Trophoblast cell (in vitro differentiated cells and primary cell): ENCODE measurements around the gene CCL16.

Source experiments
- DNase-seq, 2 donors: peaks; one replicate each; pipeline ENCODE4 v3.0.0-alpha.2; 2016
- H2AFZ ChIP-seq: 2 replicates; pipeline ENCODE4 v1.6.1; 2013; ENCODE audit warnings: low read length, moderate library complexity, mild to moderate bottlenecking; ENCODE audit not compliant: insufficient read depth, poor library complexity
- H2AK5ac ChIP-seq: 2 replicates; pipeline ENCODE4 v1.6.1; 2013; ENCODE audit warnings: mild to moderate bottlenecking, low read length
- H2BK120ac ChIP-seq: 2 replicates; pipeline ENCODE4 v1.6.1; 2013; ENCODE audit warnings: low read length, mild to moderate bottlenecking, moderate library complexity; ENCODE audit not compliant: insufficient read depth, poor library complexity
- H2BK12ac ChIP-seq: 2 replicates; pipeline ENCODE4 v1.6.1; 2013; ENCODE audit warnings: mild to moderate bottlenecking, low read length, moderate library complexity
- H2BK5ac ChIP-seq: 2 replicates; pipeline ENCODE4 v1.6.1; 2013; ENCODE audit warnings: low read length, low read depth, moderate library complexity, mild to moderate bottlenecking; ENCODE audit not compliant: poor library complexity
- H3K14ac ChIP-seq: 2 replicates; pipeline ENCODE4 v1.6.1; 2013; ENCODE audit warnings: mild to moderate bottlenecking, low read length
- H3K18ac ChIP-seq: 2 replicates; pipeline ENCODE4 v1.6.1; 2013; ENCODE audit warnings: mild to moderate bottlenecking, low read length
- H3K23ac ChIP-seq: 2 replicates; pipeline ENCODE4 v1.6.1; 2013; ENCODE audit warnings: low read length
- H3K27ac ChIP-seq: 2 replicates; pipeline ENCODE4 v1.5.1; 2013; ENCODE audit warnings: low read depth, mild to moderate bottlenecking, inconsistent platforms, low read length, moderate library complexity
- H3K27me3 ChIP-seq: 2 replicates; pipeline ENCODE4 v1.6.1; 2013; ENCODE audit warnings: inconsistent platforms, mild to moderate bottlenecking, low read length, moderate library complexity; ENCODE audit not compliant: insufficient read depth
- H3K36me3 ChIP-seq, 2 experiments: 1 replicate in 1 of 2; 2 replicates in 1 of 2; pipeline ENCODE4 v1.6.1; 2013; ENCODE audit warnings: low read length in 2 of 2, mild to moderate bottlenecking in 2 of 2, moderate library complexity in 1 of 2; ENCODE audit not compliant: insufficient read depth in 2 of 2, control insufficient read depth in 1 of 2
- H3K4ac ChIP-seq: 2 replicates; pipeline ENCODE4 v1.6.1; 2013; ENCODE audit warnings: low read depth, mild to moderate bottlenecking, low read length, moderate library complexity
- H3K4me1 ChIP-seq, 2 experiments: 1 replicate in 1 of 2; 2 replicates in 1 of 2; pipeline ENCODE4 v1.6.1; 2013; ENCODE audit warnings: low read length in 2 of 2, mild to moderate bottlenecking in 2 of 2, moderate library complexity in 1 of 2; ENCODE audit not compliant: insufficient read depth in 2 of 2, control insufficient read depth in 1 of 2
- H3K4me2 ChIP-seq: 2 replicates; pipeline ENCODE4 v1.6.1; 2013; ENCODE audit warnings: inconsistent platforms, mild to moderate bottlenecking, low read length, moderate library complexity
- H3K4me3 ChIP-seq: 2 replicates; pipeline ENCODE4 v1.5.1; 2013; ENCODE audit warnings: mild to moderate bottlenecking, low read depth, low read length, inconsistent platforms
- H3K79me1 ChIP-seq: one replicate; pipeline ENCODE4 v1.6.1; 2013; ENCODE audit warnings: low read length
- H3K79me2 ChIP-seq: 2 replicates; pipeline ENCODE4 v1.6.1; 2013; ENCODE audit warnings: low read length, mild to moderate bottlenecking; ENCODE audit not compliant: control insufficient read depth, insufficient read depth, poor library complexity
- H3K9ac ChIP-seq: 2 replicates; pipeline ENCODE4 v1.6.1; 2013; ENCODE audit warnings: mild to moderate bottlenecking, low read length
- H3K9me3 ChIP-seq: 2 replicates; pipeline ENCODE4 v1.6.1; 2013; ENCODE audit warnings: low read depth, mild to moderate bottlenecking, control low read depth, inconsistent platforms, low read length; ENCODE audit not compliant: insufficient read depth
- H4K12ac ChIP-seq: 2 replicates; pipeline ENCODE4 v1.6.1; 2013; ENCODE audit warnings: low read depth, mild to moderate bottlenecking, low read length, moderate library complexity
- H4K8ac ChIP-seq: 2 replicates; pipeline ENCODE4 v1.6.1; 2013; ENCODE audit warnings: low read depth, mild to moderate bottlenecking, low read length, moderate library complexity
- H4K91ac ChIP-seq: one replicate; pipeline ENCODE4 v1.6.1; 2013; ENCODE audit warnings: low read depth, mild to moderate bottlenecking, low read length, moderate library complexity
- WGBS: extraction: QIAGEN DNeasy Blood & Tissue Kit; methylation state at CpG from one replicate; pipeline ENCODE4 v1.1.7; 2013; ENCODE audit warnings: missing lambda C conversion rate; ENCODE audit not compliant: insufficient read length, insufficient coverage; ENCODE audit errors: extremely low coverage; 5-methylcytosine and 5-hydroxymethylcytosine counted together

Gene CCL16

GRCh38 chr17:35988164-35988563 lies 6.9 kb upstream of the CCL16 start:
- Histone ChIP-seq H2AK5ac (no peak overlapping the region), H3K9ac (no peak overlapping the region), H2AFZ (no peak overlapping the region), H3K4ac (no peak overlapping the region), H4K91ac (no peak overlapping the region), H4K8ac (no peak overlapping the region), H3K4me2 (no peak overlapping the region), H3K14ac (no peak overlapping the region), H3K18ac (no peak overlapping the region), H2BK12ac (no peak overlapping the region), H3K9me3 (peaks cover 2% of the 10 kb centered on the region), H3K27me3 (no peaks in the 10 kb centered on the region), H3K79me1 (no peaks in the 10 kb centered on the region), H2BK120ac (no peak overlapping the region), H3K36me3 (no peaks in the 10 kb centered on the region), H3K23ac (no peak overlapping the region), H3K79me2 (no peaks in the 10 kb centered on the region), H3K4me3 (no peak overlapping the region), H4K12ac (no peak overlapping the region), H2BK5ac (no peak overlapping the region), H3K27ac (no peak overlapping the region), H3K4me1 (no peaks in the 10 kb centered on the region)
- no peak for DNase-seq

- H2AK5ac ChIP-seq: no peak within 1 kb of the TSS
Measured at GRCh38 chr17:35986643-35987042, 5.3 kb upstream of the CCL16 start, which contains the start of gene CCL14. CCL14 (minus strand) TSS chr17:35986729; CDS start chr17:35986649, 80 bp downstream.

GRCh38 chr17:35984140-35984539 lies 2.8 kb upstream of the CCL16 start:
- H3K9ac ChIP-seq: no peak overlapping the region
- DNase-seq: no peak
- no peaks in the 10 kb centered on the region for H3K36me3 ChIP-seq
- H2BK12ac ChIP-seq: no peak overlapping the region
- no peak overlapping the region for H4K91ac ChIP-seq
- H2AFZ ChIP-seq: no peak overlapping the region
- H3K4ac ChIP-seq: no peak overlapping the region
- WGBS: no CpG with 5 or more reads among the region's 6 CpGs
- no peak overlapping the region for H3K18ac ChIP-seq
- H3K4me1 ChIP-seq: no peaks in the 10 kb centered on the region
- H3K9me3 ChIP-seq: peaks cover 2% of the 10 kb centered on the region
- H4K8ac ChIP-seq: no peak overlapping the region
- no peaks in the 10 kb centered on the region for H3K79me1 ChIP-seq
- H2BK120ac ChIP-seq: no peak overlapping the region
- H3K23ac ChIP-seq: no peak overlapping the region
- H3K27ac ChIP-seq: no peak overlapping the region
- no peak overlapping the region for H2AK5ac ChIP-seq
- no peaks in the 10 kb centered on the region for H3K79me2 ChIP-seq
- no peak overlapping the region for H2BK5ac ChIP-seq
- H3K14ac ChIP-seq: no peak overlapping the region
- no peak overlapping the region for H3K4me3 ChIP-seq
- no peak overlapping the region for H3K4me2 ChIP-seq
- H3K27me3 ChIP-seq: no peaks in the 10 kb centered on the region
- H4K12ac ChIP-seq: no peak overlapping the region

More at GRCh38 chr17:35986643-35987042, 5.3 kb upstream of the CCL16 start, which contains the start of gene CCL14:
- Histone ChIP-seq H3K23ac (no peak within 1 kb of the TSS), H2BK5ac (no peak within 1 kb of the TSS), H3K36me3 (no peaks in the 10 kb centered on the region), H2BK12ac (no peak within 1 kb of the TSS), H4K12ac (no peak within 1 kb of the TSS), H2AFZ (no peak within 1 kb of the TSS), H3K9me3 (peaks cover 2% of the 10 kb centered on the region), H3K27me3 (no peaks in the 10 kb centered on the region), H3K79me2 (no peaks in the 10 kb centered on the region), H4K91ac (no peak within 1 kb of the TSS), H3K4ac (no peak within 1 kb of the TSS), H3K9ac (no peak within 1 kb of the TSS), H3K4me2 (no peak within 1 kb of the TSS), H2BK120ac (no peak within 1 kb of the TSS), H4K8ac (no peak within 1 kb of the TSS), H3K4me1 (no peaks in the 10 kb centered on the region), H3K18ac (no peak within 1 kb of the TSS), H3K27ac (no peak within 1 kb of the TSS), H3K79me1 (no peaks in the 10 kb centered on the region), H3K14ac (no peak within 1 kb of the TSS), H3K4me3 (no peak within 1 kb of the TSS)
- WGBS: no CpG with 5 or more reads among the region's 1 CpG
- no peak for DNase-seq

- H3K4me1 ChIP-seq: no peaks in the 10 kb centered on the region
- H3K79me1 ChIP-seq: no peaks in the 10 kb centered on the region
- no peaks in the 10 kb centered on the region for H3K36me3 ChIP-seq
- H3K27ac ChIP-seq: no peak overlapping the region
- no peak overlapping the region for H3K18ac ChIP-seq
- no peak overlapping the region for H2BK120ac ChIP-seq
- no peak overlapping the region for H4K8ac ChIP-seq
- no peak overlapping the region for H3K4ac ChIP-seq
- no peaks in the 10 kb centered on the region for H3K27me3 ChIP-seq
- H3K9ac ChIP-seq: no peak overlapping the region
- H4K12ac ChIP-seq: no peak overlapping the region
- no peaks in the 10 kb centered on the region for H3K79me2 ChIP-seq
- H2AFZ ChIP-seq: no peak overlapping the region
- no peak overlapping the region for H3K14ac ChIP-seq
- H4K91ac ChIP-seq: no peak overlapping the region
- WGBS: no CpG with 5 or more reads among the region's 3 CpGs
- no peak overlapping the region for H3K4me3 ChIP-seq
- no peak overlapping the region for H3K4me2 ChIP-seq
- H2BK12ac ChIP-seq: no peak overlapping the region
- no peak for DNase-seq
- H3K23ac ChIP-seq: no peak overlapping the region
- no peak overlapping the region for H2AK5ac ChIP-seq
- peaks cover 2% of the 10 kb centered on the region for H3K9me3 ChIP-seq
- no peak overlapping the region for H2BK5ac ChIP-seq
Measured at GRCh38 chr17:35982409-35983191, 1.3 kb upstream of the CCL16 start.
